SK-N-MC (cell line): ENCODE results near the gene PHF23.

ENCODE experiments used
- EZH2 ChIP-seq: fragments of 200-600 bp; sonication (generic); IDR thresholded peaks from one replicate; pipeline ENCODE4 v1.6.1; 2017; ENCODE audit warnings: antibody characterized with exemption
- POLR2AphosphoS5 ChIP-seq: IDR thresholded peaks from 2 replicates; pipeline ENCODE4 v1.6.1; 2012; ENCODE audit warnings: mild to moderate bottlenecking, low read depth, low read length, borderline replicate concordance

DNA sequence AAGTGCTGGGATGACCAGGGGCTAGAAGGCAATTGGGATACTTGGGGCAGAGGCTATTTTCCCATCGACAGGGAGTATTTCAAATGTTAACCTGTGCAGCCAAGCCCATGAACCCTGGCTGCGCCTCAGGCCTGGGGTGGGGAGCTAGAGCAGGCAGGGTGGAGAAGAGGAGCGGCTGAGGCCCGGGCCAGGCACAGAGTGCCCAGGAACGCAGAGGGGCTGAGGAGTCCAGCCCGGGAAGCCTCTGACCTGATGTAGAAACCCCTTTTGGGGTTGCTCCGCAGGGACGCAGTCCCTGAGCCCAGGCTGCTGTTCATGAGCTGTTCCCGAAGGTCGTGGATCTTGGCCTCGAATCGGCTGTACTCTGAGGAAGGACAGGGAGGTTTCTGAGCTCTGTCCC, 43.3 kb downstream of the PHF23 start:
- no peak for TF ChIP-seq EZH2
- TF ChIP-seq POLR2AphosphoS5 = no peak
